WTC11 (cell line): ENCODE data around the gene UBP1. TPM values are rescaled to one million over a fixed set of nuclear protein-coding genes. Genes with fewer than 3 reads are reported as not detected.

Experiments
- ATAC-seq: fragments of 200-7000 bp; cut with Tn5 transposase; 2 replicates; pipeline ENCODE4 v1.10.0; 2021; ENCODE audit warnings: mild to moderate bottlenecking, moderate library complexity
- CTCF ChIA-PET: fragments of 300-600 bp; sonication (Branson Sonifier 250); formaldehyde crosslinking; loops from one replicate; lab custom pipeline; 2021; ENCODE audit warnings: antibody characterized with exemption; lab: Charles Lee
- POLR2A ChIA-PET: fragments of 350-600 bp; sonication (Branson Sonifier 250); formaldehyde crosslinking; loops from one replicate; lab custom pipeline; 2021; ENCODE audit warnings: antibody characterized with exemption; lab: Charles Lee
- DNase-seq: peaks from one replicate; pipeline ENCODE4 v3.0.0; 2021; ENCODE audit warnings: low spot score
- H3K27ac Mint-ChIP-seq: 2 replicates; pipeline ENCODE4 v1.8.0; 2021; ENCODE audit warnings: mixed read lengths
- H3K27me3 Mint-ChIP-seq: 2 replicates; pipeline ENCODE4 v1.8.0; 2021; ENCODE audit warnings: low read depth, mild to moderate bottlenecking, moderate library complexity, mixed read lengths
- H3K36me3 Mint-ChIP-seq: 2 replicates; pipeline ENCODE4 v1.8.0; 2021; ENCODE audit warnings: mixed read lengths
- H3K4me1 Mint-ChIP-seq: 2 replicates; pipeline ENCODE4 v1.8.0; 2022; ENCODE audit warnings: mixed read lengths
- H3K4me3 Mint-ChIP-seq: 2 replicates; pipeline ENCODE4 v1.8.0; 2021; ENCODE audit warnings: mild to moderate bottlenecking, moderate library complexity, mixed read lengths
- H3K9me3 Mint-ChIP-seq: 2 replicates; pipeline ENCODE4 v1.8.0; 2021; ENCODE audit warnings: mixed read lengths
- ATF3 ChIP-seq: sonication (generic); formaldehyde crosslinking; conservative IDR thresholded peaks from 2 replicates; pipeline ENCODE4 v1.8.1; 2022; ENCODE audit warnings: mild to moderate bottlenecking, missing genetic modification reagents
- E2F4 ChIP-seq: sonication (generic); formaldehyde crosslinking; IDR thresholded peaks from 2 replicates; pipeline ENCODE4 v1.8.1; 2022; ENCODE audit warnings: low read depth, mild to moderate bottlenecking, moderate library complexity, missing genetic modification reagents, borderline replicate concordance
- NR2C2 ChIP-seq: sonication (generic); formaldehyde crosslinking; IDR thresholded peaks from 2 replicates; pipeline ENCODE4 v1.8.0; 2022; ENCODE audit warnings: mild to moderate bottlenecking, missing genetic modification reagents
- PREB ChIP-seq: sonication (generic); formaldehyde crosslinking; IDR thresholded peaks from 2 replicates; pipeline ENCODE4 v1.8.1; 2022; ENCODE audit warnings: mild to moderate bottlenecking, missing genetic modification reagents, moderate library complexity, borderline replicate concordance
- SOX15 ChIP-seq: fragments of 250-450 bp; sonication (Bioruptor Pico); IDR thresholded peaks from 2 replicates; pipeline ENCODE4 v1.9.0; 2021; ENCODE audit warnings: mild to moderate bottlenecking
- SP1 ChIP-seq: sonication (generic); formaldehyde crosslinking; conservative IDR thresholded peaks from 2 replicates; pipeline ENCODE4 v1.8.1; 2022; ENCODE audit warnings: missing genetic modification reagents
- USF2 ChIP-seq: sonication (generic); formaldehyde crosslinking; IDR thresholded peaks from 2 replicates; pipeline ENCODE4 v1.8.1; 2023; ENCODE audit warnings: mild to moderate bottlenecking, missing genetic modification reagents, moderate library complexity
- ZMAT4 ChIP-seq: fragments of 250-450 bp; sonication (Bioruptor Pico); IDR thresholded peaks from 2 replicates; pipeline ENCODE4 v1.9.0; 2021; ENCODE audit warnings: mild to moderate bottlenecking
- total RNA-seq: library from RNA; stranded (reverse); gene quantifications from 3 replicates; pipeline ENCODE4 v1.2.3, GENCODE V29; 2021
- TF ChIP-seq, protein P1 (sequence below): fragments of 200-600 bp; IDR thresholded peaks from 2 replicates; pipeline ENCODE4 v1.8.0; 2022; ENCODE audit warnings: antibody characterized with exemption
- TF ChIP-seq, protein P2 (sequence below): sonication (generic); formaldehyde crosslinking; IDR thresholded peaks from 2 replicates; pipeline ENCODE4 v1.8.1; 2023; ENCODE audit warnings: mild to moderate bottlenecking, moderate library complexity, missing genetic modification reagents
- TF ChIP-seq, protein P3 (sequence below): sonication (generic); formaldehyde crosslinking; IDR thresholded peaks from 2 replicates; pipeline ENCODE4 v1.8.0; 2023; ENCODE audit warnings: missing genetic modification reagents
- TF ChIP-seq, protein P4 (sequence below): sonication (generic); formaldehyde crosslinking; IDR thresholded peaks from 2 replicates; pipeline ENCODE4 v1.8.1; 2022; ENCODE audit warnings: low read depth, missing genetic modification reagents, borderline replicate concordance

The UBP1 gene
- total RNA-seq, 1 experiment from 2014 or later = 72.6 TPM

- no peaks in the 10 kb centered on the region; the same call in 1 of the 2 replicates for H3K27me3 Mint-ChIP-seq
- TF ChIP-seq SP1 (CRISPR knock-in tag) = no peak
- TF ChIP-seq, protein P1, sequence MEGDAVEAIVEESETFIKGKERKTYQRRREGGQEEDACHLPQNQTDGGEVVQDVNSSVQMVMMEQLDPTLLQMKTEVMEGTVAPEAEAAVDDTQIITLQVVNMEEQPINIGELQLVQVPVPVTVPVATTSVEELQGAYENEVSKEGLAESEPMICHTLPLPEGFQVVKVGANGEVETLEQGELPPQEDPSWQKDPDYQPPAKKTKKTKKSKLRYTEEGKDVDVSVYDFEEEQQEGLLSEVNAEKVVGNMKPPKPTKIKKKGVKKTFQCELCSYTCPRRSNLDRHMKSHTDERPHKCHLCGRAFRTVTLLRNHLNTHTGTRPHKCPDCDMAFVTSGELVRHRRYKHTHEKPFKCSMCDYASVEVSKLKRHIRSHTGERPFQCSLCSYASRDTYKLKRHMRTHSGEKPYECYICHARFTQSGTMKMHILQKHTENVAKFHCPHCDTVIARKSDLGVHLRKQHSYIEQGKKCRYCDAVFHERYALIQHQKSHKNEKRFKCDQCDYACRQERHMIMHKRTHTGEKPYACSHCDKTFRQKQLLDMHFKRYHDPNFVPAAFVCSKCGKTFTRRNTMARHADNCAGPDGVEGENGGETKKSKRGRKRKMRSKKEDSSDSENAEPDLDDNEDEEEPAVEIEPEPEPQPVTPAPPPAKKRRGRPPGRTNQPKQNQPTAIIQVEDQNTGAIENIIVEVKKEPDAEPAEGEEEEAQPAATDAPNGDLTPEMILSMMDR = peak; percentile 74
- ATAC-seq (peak; percentile 58), DNase-seq (peak; percentile 20)
- H3K27ac Mint-ChIP-seq = no peak overlapping the region
- H3K4me3 Mint-ChIP-seq = no peak overlapping the region
- peaks cover 11% of the 10 kb centered on the region for H3K9me3 Mint-ChIP-seq
- H3K36me3 Mint-ChIP-seq = peaks cover 8% of the 10 kb centered on the region
- POLR2A ChIA-PET = no interaction called here
- CTCF ChIA-PET = interaction anchor here (0.5 to 3.3 kb wide), 77 partner anchors 8 to 461 kb away, joined by 3 to 167 read pairs (median 5); partner anchors contain the start of genes CRTAP, FBXL2, GLB1 and SUSD5
- peaks cover 6% of the 10 kb centered on the region; the same call in 1 of the 2 replicates for H3K4me1 Mint-ChIP-seq
Measured at GRCh38 chr3:33372218-33373081, 67.8 kb downstream of the UBP1 start.

- no peak overlapping the region for H3K4me3 Mint-ChIP-seq
- H3K27ac Mint-ChIP-seq = peak overlapping the region; percentile 65; the same call in 1 of the 2 replicates
- DNase-seq = no peak
- ATAC-seq = no peak
- H3K36me3 Mint-ChIP-seq = no peaks in the 10 kb centered on the region
- H3K27me3 Mint-ChIP-seq = no peaks in the 10 kb centered on the region; the same call in 1 of the 2 replicates
- TF ChIP-seq PREB (CRISPR knock-in tag) = no peak
- peaks cover 4% of the 10 kb centered on the region; the same call in 1 of the 2 replicates for H3K4me1 Mint-ChIP-seq
- CTCF ChIA-PET = interaction anchor here (1.7 to 1.9 kb wide), 2 partner anchors 8 to 233 kb away, joined by 6 to 21 read pairs; no protein-coding TSS in a partner anchor
- POLR2A ChIA-PET = interaction anchor here (0.7 kb wide), 1 partner anchor 435 kb away, joined by 4 read pairs; no protein-coding TSS in a partner anchor
- no peaks in the 10 kb centered on the region for H3K9me3 Mint-ChIP-seq
Measured at GRCh38 chr3:33364531-33365128, 75.6 kb downstream of the UBP1 start.

DNA sequence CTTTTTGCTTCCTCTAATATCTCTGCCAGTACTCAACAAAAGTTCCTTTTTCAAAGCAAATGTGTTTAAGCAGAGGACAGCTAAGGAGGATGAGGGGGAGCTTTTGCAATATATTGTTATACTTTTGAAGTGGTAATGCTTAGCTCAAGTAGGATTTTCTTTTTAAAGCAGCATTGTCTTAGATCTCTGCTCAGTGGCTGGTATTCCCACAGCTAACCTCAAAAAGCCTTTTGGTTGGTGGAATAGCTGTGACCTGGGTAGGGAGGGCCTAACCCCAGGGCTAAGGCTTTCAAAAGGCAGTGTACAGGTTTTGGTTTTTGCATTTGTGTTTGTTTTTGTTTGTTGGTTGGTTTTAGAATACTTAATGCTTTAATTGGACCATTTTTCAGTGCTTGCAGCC is 76.1 kb downstream of the UBP1 start:
- Mint-ChIP-seq H3K9me3 (no peaks in the 10 kb centered on the region), H3K27ac (no peak overlapping the region), H3K4me3 (no peak overlapping the region), H3K36me3 (no peaks in the 10 kb centered on the region), H3K4me1 (peaks cover 4% of the 10 kb centered on the region; the same call in 1 of the 2 replicates), H3K27me3 (no peaks in the 10 kb centered on the region; the same call in 1 of the 2 replicates)
- ATAC-seq = peak; percentile 38; the same call in 1 of the 2 replicates
- TF ChIP-seq, protein P2, sequence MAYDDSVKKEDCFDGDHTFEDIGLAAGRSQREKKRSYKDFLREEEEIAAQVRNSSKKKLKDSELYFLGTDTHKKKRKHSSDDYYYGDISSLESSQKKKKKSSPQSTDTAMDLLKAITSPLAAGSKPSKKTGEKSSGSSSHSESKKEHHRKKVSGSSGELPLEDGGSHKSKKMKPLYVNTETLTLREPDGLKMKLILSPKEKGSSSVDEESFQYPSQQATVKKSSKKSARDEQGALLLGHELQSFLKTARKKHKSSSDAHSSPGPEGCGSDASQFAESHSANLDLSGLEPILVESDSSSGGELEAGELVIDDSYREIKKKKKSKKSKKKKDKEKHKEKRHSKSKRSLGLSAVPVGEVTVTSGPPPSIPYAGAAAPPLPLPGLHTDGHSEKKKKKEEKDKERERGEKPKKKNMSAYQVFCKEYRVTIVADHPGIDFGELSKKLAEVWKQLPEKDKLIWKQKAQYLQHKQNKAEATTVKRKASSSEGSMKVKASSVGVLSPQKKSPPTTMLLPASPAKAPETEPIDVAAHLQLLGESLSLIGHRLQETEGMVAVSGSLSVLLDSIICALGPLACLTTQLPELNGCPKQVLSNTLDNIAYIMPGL (CRISPR knock-in tag) = no peak
- TF ChIP-seq ZMAT4 (CRISPR knock-in tag) = no peak
- no peak for TF ChIP-seq NR2C2 (CRISPR knock-in tag)
- no peak for TF ChIP-seq E2F4 (CRISPR knock-in tag)
- TF ChIP-seq SOX15 (CRISPR knock-in tag) = no peak
- TF ChIP-seq ATF3 (CRISPR knock-in tag) = no peak
- TF ChIP-seq, protein P3, sequence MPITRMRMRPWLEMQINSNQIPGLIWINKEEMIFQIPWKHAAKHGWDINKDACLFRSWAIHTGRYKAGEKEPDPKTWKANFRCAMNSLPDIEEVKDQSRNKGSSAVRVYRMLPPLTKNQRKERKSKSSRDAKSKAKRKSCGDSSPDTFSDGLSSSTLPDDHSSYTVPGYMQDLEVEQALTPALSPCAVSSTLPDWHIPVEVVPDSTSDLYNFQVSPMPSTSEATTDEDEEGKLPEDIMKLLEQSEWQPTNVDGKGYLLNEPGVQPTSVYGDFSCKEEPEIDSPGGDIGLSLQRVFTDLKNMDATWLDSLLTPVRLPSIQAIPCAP (CRISPR knock-in tag) = no peak
- no peak for TF ChIP-seq SP1 (CRISPR knock-in tag)
- TF ChIP-seq USF2 = no peak
- TF ChIP-seq, protein P4, sequence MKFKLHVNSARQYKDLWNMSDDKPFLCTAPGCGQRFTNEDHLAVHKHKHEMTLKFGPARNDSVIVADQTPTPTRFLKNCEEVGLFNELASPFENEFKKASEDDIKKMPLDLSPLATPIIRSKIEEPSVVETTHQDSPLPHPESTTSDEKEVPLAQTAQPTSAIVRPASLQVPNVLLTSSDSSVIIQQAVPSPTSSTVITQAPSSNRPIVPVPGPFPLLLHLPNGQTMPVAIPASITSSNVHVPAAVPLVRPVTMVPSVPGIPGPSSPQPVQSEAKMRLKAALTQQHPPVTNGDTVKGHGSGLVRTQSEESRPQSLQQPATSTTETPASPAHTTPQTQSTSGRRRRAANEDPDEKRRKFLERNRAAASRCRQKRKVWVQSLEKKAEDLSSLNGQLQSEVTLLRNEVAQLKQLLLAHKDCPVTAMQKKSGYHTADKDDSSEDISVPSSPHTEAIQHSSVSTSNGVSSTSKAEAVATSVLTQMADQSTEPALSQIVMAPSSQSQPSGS (CRISPR knock-in tag) = no peak
- CTCF ChIA-PET = interaction anchor here (1.7 to 1.9 kb wide), 2 partner anchors 9 to 232 kb away, joined by 6 to 21 read pairs; no protein-coding TSS in a partner anchor
- no peak for DNase-seq
- POLR2A ChIA-PET = no interaction called here
